GM13976 (cell line): ENCODE data around the gene HELZ.

Source experiments
- DNase-seq: peaks from one replicate; pipeline ENCODE4 v3.0.0; 2012; ENCODE audit warnings: low spot score
- CTCF ChIP-seq: IDR thresholded peaks from 2 replicates; pipeline ENCODE4 v1.5.1; 2012; ENCODE audit warnings: borderline replicate concordance, mild to moderate bottlenecking; ENCODE audit not compliant: insufficient read depth; ENCODE audit errors: extremely low read depth, missing control alignments, control extremely low read depth
- in situ Hi-C: fragments of 300-500 bp; cut with MboI; formaldehyde crosslinking; loops from one replicate; pipeline ENCODE4 v1.12.0; 2022; ENCODE audit warnings: low sequenced_read_pairs, mixed read lengths, inconsistent platforms; ENCODE audit not compliant: unreplicated experiment

The HELZ gene

GRCh38 chr17:67156269-67157199, 88.5 kb downstream of the HELZ start:
- DNase-seq: no peak
- TF ChIP-seq CTCF: no peak
- in situ Hi-C loops: no loop called here

GRCh38 chr17:67152824-67153223, 92.2 kb downstream of the HELZ start:
- no peak for DNase-seq
- no peak for TF ChIP-seq CTCF
- in situ Hi-C loops: no loop called here

GRCh38 chr17:67151717-67152116, 93.3 kb downstream of the HELZ start:
- no peak for DNase-seq
- no peak for TF ChIP-seq CTCF
- in situ Hi-C loops: no loop called here

DNA sequence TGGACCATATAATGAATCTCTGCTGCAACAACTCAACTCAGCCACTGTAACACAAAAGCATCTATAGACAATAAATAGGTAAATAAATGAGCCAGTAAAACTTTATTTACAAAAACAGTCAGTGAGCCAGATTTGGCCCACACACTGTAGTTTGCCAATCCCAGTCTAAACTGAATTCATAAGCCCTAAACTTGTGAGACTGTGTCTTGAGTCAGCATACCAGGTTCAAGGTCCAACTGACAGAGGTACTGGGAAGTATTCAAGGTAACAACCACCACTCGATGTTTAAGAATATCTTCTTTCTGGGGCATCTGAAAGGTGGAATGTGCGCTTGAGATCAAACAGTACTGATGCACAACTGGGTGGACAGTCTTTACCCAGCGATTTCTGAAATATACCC, 94.2 kb downstream of the HELZ start:
- in situ Hi-C loops: no loop called here
- no peak for DNase-seq
- no peak for TF ChIP-seq CTCF

- TF ChIP-seq CTCF: no peak
- in situ Hi-C loops: no loop called here
- DNase-seq: no peak
Measured at GRCh38 chr17:67148352-67148751, 96.6 kb downstream of the HELZ start.

DNA sequence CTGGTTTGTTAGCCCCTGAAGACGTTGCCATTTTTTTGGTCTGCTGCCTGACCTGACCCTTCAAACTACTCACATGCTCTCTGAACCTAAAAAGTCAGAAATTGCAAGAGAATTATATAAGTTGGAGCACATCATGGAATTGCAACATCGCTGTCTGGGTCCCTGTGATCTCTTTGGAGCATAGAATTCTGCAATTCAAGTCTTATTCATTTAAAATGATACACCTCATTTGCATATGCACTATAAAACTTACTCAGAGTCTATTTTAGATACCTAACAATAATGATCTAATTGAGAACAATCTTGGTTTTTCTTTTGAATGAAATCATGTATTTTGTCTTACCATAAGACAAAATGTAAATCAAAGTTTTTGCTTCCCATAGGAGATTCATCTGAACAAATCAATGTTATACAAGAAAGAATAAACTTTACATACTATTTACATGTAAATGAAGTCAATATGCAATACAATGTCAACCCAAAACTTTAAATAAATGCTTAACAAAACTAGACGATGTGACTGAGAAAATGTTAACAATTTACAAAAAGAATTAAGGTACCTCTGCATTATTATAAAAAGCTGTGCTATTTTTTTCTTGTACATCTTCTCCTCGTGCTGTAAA, 99.7 kb downstream of the HELZ start:
- TF ChIP-seq CTCF: no peak
- in situ Hi-C loops: no loop called here
- no peak for DNase-seq
